HG03103 (cell line): Measurements from ENCODE around the gene CXCL5.

Experiments
- ATAC-seq: cut with Tn5 transposase; IDR thresholded peaks from one replicate; pipeline ENCODE4 v1.9.1; 2021; ENCODE audit warnings: low read depth; ENCODE audit not compliant: unreplicated experiment

CXCL5 gene

GRCh38 chr4:73998040-73999011 is at the start of gene CXCL5:
Gene CXCL5 (minus strand): TSS chr4:73998677. CDS start chr4:73998581, 96 bp downstream.
- ATAC-seq: no peak

DNA sequence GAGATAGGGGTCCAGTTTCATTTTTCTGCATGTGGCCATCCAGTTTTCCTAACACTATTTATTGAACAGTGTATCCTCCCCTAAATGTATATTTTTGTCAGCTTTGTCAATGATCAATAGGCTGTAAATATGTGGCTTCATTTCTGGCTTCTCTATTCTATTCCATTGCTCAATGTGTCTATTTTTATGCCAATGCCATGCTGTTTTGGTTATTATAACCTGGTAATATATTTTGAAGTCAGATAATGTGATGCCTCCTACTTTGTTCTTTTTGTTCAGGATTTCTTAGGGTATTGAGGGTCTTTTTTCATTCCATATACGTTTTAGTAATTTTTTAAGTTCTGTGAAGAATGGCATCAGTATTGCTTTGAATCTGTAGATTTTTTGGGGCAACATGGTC is 48.7 kb upstream of the CXCL5 start:
- ATAC-seq: no peak

DNA sequence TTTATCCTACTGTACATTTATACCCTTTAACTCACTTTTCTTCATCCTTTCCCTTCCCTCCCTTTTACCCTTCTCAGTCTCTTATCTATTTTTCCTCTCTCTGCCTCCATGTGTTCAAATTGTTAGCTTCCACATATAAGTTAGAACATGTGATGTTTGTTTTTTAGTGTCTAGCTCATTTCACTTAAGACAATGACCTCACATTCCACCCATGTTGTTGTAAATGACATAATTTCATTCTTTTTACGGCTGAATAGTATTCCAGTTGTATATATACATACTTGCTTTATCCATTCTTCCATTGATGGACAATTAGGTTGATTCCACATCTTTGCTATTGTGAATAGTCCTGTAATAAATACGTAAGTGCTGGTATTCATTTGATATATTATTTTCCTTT is 47.3 kb upstream of the CXCL5 start:
- ATAC-seq: no peak

- ATAC-seq: no peak
These were observed 46.8 kb upstream of the CXCL5 start for GRCh38 chr4:74045247-74045646.

- ATAC-seq: no peak
These were observed 46.2 kb upstream of the CXCL5 start for GRCh38 chr4:74044677-74045076.

- no peak for ATAC-seq
These were observed 44.2 kb upstream of the CXCL5 start for GRCh38 chr4:74042681-74043080.

DNA sequence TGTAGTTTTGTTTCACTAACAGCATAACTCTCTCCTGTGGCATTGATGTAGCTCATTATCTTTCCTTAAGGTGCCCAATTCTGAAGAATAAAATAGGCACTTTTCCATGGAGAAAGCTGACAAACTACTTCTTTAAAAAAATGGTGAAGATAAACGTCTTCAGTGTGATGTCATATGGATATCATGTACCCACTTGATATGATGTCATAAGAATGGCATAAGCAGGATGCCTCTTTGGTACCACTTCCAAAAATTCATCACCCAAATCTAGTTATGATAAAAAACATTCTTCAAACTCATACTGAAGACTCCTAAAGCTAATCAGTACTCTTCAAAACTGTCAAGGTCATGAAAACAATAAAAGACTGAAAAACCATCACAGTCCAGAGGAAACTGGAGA is 42.9 kb upstream of the CXCL5 start:
- no peak for ATAC-seq

- no peak for ATAC-seq
These were observed 40.9 kb upstream of the CXCL5 start for GRCh38 chr4:74039315-74039763.

- ATAC-seq: no peak
These were observed 40.2 kb upstream of the CXCL5 start, which contains the start of gene CXCL3 for GRCh38 chr4:74038425-74039314. Gene CXCL3 (minus strand): TSS chr4:74038689. CDS start chr4:74038611, 78 bp downstream.

DNA sequence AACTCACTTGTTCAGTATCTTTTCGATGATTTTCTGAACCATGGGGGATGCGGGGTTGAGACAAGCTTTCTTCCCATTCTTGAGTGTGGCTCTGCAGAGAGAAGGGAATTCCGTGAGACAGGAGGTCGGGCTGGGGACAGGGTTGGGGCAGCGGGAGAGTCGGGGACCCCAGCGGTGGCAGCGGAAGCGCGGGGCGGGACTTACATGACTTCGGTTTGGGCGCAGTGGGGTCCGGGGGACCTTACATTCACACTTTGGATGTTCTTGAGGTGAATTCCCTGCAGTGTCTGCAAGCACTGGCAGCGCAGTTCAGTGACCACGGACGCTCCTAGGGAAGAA is 39.6 kb upstream of the CXCL5 start:
- ATAC-seq: no peak

DNA sequence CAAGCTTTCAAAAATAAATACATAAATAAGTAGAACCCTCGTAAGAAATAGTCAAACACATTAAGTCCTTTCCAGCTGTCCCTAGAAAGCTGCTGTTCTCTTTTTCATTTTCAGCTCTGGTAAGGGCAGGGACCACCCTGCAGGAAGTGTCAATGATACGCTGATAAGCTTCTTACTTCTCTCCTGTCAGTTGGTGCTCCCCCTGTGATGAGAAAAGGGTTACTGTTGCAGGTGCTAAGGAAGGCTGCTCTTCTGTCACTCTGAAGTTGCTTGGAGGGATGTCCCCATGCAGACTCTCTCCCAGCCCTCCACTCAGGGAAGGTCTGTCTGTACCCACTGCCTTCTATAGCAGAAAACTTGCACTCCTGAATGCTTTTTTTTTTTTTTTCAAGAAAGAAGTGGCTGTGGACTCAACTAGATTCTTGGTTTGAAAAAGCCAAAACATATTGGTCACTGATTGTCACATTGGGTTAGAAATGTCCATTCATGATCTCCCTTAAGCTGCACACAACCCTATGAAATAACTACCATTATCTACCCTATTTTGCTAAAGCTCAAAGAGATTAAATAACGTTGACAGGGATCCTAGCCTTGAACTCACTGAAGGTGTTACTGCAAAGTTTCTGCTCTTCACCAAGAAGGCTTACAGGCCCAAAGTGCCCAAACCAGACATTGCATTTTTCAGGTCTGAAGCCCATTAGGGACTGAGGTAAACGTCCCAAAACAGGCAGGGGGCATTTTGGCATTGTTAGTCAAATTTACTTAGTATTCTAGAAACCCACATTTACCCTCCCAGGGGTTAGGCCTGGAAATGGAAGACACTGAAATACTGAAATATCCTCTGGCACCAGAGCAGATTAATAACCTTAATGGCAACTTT is 38.8 kb upstream of the CXCL5 start:
- ATAC-seq: no peak

GRCh38 chr4:74033739-74034138 is 35.3 kb upstream of the CXCL5 start:
- no peak for ATAC-seq

- no peak for ATAC-seq
These were observed 33.6 kb upstream of the CXCL5 start for GRCh38 chr4:74032064-74032463.

DNA sequence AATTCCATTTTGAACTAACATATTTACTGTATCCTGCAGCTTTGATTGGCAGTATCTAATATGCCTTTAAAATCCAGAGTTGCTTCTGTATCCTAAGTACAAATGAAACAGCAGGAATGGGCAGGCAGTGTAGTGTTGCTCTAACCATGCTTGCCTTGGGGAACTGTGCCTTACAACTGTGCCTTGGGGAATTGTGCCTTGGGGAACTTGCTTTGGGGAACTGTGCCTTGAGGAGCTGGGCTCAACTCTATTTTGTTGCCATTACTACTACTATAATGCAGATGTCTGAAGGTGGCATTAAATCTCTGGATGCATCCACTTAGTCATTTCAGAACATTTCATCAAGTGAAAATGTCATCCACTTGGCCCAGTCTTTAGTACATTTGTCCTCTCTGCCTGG is 33.1 kb upstream of the CXCL5 start:
- no peak for ATAC-seq

DNA sequence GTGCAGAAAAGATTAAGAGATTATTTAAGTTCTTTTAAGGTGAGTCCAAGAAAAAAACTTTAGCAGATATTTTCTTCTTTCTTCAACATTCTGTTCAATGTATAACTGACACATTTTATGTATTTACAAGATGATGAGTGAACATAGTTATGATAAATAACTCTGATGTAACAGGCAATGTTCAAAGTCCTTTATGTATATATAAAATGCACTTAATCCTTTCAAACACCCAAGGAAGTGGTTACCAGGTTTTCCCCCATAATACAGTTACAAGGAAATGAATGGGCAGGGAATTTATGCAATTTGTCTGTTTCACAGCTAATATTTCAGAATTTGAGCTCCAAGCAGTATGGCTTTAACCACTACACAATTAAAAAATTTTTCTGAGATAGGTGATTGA is 31.8 kb upstream of the CXCL5 start:
- ATAC-seq: no peak

DNA sequence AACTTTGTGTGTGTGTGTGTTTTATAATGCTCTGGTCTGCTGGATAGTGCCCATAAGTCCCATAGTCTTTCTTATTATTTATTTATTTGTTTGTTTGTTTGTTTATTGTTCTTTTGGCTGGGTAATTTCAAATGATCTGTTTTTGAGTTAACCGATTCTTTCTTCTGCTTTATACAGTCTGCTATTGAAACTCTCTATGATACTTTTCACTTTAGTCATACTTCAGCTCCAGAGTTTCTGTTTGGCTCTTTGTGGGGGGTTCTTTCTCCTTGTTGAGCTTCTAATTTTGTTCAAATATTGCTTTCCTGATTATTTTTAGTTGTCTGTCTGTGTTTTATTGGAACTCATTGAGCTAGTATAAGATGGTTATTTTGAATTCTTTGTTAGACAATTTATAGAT is 30.0 kb upstream of the CXCL5 start:
- no peak for ATAC-seq

- no peak for ATAC-seq
These were observed 25.2 kb upstream of the CXCL5 start for GRCh38 chr4:74023709-74024108.

GRCh38 chr4:74021601-74022000 is 23.1 kb upstream of the CXCL5 start:
- ATAC-seq: no peak

GRCh38 chr4:74018771-74019170 is 20.3 kb upstream of the CXCL5 start:
- no peak for ATAC-seq

DNA sequence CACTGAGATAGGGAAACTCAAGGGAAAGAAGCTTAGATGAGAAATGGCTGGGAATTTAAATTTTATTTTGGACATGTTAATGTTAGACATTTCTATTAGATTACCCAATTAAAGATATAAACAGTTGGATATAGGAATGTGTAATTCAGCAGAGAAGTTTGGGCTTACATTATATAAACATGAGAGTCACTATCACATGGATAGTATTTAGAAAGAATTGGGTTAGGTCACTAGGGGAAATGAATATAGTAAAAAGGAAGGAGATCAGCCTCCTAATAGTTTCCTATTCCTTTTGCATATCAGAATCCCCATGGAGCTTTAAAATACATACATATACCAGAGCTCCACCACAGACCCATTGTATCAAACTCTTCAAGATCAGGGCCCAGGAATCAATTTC is 19.6 kb upstream of the CXCL5 start:
- ATAC-seq: no peak
